ENCODE measurements around the gene PCP4.
"Not testable (repeated sequence)": the region's sequence is repeated elsewhere in the genome, so short reads cannot be mapped to it uniquely, and the experiment has no call there.

Gene PCP4

DNA sequence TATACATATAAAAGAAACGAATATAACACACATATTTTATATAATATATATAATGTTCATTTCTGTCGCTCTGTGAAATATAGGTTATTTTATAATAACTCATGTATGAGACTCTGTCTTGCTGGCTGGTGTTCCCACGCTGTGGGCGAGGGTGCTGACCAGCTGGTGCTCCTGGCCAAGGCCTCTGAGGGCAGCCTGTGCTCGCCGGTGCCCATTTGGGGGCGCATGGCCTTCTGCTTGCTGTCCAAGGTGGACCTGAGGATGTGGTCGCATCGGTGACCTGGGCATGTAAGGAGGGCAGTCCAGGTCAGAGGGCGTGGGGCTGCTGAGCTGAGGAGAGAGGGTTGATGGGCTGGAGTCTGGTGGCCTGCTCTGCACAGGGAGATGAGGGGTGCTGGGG is 1.1 kb upstream of the PCP4 start:
- DNase-seq = no peak

DNA sequence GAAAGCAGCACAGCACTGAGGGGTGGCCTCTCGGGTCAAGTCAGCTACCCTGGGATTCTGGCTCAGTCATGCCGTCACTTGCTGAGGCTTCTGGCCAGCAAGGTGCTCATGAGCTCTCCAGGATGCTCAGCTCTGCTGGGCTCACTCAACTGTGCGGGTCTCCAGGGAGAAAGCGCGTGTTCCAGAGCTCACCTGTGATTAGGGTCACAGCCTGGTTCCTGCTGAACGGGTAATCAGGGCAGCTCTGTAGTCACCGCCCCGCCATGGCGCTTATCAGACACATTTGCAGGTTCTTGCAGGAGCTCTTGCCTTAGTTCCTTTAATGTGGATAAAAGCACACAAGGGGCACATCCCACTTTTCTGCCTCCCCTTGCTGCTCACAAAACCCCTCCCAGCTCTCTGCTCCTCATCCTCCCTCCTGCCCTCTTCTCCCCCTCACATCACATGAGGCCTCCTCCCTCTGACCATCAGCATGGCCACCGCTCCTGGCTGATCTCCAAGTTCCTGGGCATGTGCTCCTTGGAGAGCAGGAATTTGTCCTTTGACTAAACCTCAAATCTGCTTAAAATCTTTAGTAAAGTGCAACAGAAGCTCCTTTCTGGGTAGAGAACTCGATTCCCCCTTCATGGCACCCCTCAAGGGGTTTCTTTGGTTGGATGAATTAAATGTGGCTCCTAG is 2.0 kb downstream of the PCP4 start:
- no peak for DNase-seq

DNA sequence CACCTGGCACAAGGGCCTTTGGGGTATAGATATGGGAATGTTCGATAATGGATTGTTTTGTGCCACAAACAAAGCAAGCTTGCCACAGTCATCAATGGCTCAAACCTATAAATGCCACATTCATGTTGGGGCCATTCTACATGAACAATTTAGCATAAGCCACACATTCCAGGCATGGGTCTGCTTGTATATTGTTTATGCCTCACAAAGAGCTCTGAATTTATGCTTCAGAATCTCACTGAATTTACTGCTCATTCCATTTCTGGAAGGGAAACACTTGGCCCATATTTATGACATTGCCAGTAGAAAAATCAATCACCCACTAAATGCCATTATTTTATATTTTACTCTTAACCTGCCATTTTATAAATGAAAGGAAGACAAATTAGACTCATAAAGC is 6.4 kb downstream of the PCP4 start:
- no peak for DNase-seq

DNA sequence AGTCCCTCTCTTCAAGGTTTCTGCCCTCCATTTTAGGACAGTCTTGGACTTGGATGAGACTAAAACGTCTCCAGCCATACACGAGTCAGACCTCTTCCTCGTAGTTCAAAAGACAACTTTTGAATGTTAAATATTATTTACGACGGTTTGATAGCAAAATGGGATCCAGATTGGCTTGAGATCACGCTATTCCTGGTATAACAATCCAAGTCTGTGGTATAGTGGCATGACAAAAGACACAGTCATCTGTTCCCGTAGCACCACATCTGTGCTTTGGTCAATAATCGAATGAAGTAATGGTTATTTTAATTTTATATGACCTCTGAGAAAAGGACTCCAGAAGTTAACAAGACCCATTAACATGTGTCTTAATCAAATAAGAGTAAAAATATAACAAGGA is 7.0 kb downstream of the PCP4 start:
- DNase-seq = no peak

DNA sequence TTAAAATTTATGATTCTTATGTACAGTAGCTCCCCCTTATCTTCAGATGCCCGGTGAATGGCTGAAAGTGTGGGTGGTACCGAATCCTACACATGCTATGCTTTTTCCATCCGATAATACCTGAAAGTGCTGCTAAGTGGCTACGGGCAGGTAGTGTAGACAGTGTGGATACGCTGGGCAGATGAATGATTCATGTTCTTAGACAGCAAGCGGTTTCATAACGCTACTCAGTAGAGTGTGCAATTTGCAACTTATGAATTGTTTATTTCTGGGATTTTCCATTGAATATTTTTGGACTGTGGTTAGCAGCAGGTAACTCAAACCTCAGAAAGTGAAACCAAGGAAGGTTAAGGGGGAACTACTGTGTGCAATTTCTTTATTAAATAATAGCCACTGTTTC is 7.5 kb downstream of the PCP4 start:
- DNase-seq = no peak

DNA sequence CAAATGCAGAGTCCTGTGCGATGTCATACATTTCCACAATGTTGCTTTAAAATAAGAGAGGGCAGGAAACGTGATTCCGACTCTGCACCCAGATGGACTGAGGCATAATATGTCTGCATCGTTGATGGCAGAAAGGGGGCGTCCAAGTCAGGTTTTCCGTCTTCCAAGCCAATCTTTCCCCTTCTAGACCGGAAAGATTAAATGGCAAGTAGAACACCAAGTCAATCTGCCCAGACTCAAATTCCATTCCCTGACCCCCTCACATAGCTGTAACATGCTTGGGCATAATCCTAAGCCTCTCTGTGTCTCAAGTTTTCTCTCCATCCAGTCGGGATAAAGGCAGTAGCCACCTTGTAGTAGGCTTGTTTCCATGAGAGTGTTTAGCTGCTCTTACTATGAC is 14.4 kb downstream of the PCP4 start:
- DNase-seq = no peak

DNA sequence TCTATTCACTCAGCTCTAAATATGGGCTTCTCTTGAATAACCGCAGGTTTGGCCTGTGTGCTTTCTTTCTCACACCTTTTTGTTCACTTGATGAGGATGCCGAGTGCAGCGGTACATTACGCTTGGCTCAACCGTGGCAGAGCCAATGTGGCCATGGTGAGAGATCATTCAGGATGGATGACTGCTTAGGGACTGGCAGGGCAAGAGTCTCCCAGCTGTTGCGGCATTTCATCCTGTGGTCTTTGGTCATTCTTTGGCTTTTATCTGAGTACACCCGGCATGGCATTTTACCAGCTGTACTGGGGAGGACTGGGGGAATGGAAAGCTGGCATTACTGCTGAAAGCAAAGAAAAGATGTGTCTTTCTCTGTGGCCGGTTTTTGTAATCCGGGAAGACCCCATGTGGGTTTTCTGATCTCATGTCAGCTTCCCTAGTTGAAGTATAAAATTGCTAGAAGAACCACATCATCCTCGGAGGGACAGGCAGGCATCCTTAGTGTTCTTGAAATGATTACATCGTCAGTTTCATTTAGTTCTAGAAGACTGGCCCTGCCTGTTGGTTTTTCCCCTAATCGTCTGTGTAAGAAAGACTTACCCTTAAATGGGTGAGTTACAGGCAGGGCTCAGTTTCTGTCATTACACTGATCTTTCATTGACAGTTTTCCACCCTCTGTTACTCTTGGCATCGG is 15.1 kb downstream of the PCP4 start:
- DNase-seq = no peak

DNA sequence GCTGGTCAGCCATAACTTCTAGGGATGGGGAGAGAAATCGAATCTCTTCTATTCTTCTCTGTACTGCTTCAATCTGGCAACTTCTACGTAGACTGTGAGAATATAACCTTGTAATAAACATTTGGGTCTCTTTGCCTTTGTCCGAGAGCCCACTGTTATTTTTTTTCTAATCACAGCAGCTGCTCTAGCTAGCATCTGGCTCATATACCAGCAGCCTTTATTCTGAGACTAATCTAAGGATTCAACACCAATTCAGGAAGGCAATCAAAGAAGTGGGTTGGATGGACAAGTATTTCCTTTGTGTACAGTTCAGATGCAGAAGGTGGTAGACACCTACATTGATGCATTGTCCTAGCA is 15.6 kb downstream of the PCP4 start:
- DNase-seq = no peak

DNA sequence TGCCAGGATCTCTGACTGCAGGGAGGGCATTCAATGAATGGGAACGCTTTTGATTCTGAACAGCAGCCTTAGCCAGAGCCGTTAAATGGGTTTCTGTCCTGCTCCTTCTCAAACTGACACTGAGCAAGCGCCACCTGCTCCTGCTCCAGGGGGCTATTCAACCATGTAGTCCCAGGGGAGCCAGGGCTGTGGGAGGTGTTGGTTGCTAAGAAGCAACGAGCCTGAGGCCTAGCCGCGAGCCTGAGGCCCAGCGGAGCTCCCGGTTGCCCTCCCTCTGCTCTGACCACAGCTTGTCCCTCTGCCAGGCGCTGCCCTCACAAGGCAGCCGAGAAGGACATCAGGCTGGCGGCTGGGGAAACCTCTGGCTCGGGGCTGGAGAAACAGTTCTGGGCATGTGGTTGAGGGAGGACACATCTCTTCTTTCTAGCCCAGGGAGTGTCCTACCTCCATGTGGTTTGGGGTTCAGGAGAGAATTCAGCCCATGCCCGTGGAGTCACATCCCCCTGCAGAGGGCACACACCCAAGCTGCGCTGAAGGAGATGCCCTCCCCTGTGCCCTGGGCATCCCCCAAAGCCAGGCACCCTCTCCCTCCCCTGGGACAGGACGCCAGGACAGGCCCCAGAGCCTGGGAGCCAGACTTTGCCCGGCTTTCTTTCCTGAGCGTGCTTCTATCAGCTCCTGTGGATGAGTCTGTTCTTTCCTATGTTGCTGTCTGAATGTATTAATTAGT is 18.0 kb downstream of the PCP4 start:
- no peak for DNase-seq

DNA sequence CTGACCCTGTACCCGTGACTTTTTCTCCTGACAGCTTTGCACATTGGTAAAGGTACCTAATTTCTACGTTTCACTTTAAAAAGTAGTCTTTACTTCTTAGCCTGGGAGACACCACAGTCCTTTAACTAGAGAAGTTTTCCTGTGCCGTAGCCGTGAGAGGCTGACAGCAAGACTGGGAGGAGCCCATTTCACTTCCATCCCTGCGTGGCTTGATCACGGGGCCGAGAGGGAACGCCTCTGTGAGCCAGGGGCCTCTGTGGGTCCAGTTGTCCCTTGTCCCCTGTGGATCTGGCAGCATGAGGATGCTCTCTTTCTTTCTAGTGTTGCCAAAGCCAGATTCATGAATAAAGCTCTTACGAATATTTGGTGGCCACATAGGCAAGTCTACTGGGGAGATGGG is 21.6 kb downstream of the PCP4 start:
- no peak for DNase-seq

DNA sequence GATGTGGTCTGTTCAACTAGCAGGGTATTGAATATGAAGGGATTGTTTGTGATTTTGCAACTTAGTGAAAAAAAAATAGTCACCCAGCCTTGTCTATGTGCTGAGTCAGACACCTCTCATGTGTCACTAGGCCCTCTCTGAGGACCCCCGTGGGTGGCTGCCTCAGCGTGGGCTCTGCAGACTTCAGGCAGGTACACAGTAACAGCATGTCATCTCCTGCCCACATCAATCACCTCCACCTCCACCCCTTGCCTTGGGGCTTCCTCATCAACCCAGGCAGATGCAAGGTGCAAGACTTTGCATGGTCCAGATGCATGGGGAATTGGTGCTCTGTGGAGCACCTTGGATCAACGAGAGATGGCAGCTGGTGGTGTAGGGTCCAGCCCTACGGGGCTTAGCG is 23.9 kb downstream of the PCP4 start:
- no peak for DNase-seq

DNA sequence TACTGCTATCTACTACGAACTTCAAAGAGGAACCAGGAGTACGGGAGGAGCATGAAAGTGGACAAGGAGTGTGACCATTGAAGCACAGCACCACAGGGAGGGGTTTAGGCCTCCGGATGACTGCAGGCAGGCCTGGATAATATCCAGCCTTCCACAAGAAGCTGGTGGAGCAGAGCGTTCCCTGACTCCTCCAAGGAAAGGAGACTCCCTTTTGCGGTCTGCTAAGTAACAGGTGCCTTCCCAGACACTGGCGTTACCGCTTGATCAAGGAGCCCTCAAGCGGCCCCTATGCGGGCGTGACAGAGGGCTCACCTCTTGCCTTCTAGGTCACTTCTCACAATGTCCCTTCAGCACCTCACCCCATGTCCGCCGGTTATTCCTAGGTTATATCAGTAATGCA is 24.6 kb downstream of the PCP4 start:
- not testable (repeated sequence) for DNase-seq

DNA sequence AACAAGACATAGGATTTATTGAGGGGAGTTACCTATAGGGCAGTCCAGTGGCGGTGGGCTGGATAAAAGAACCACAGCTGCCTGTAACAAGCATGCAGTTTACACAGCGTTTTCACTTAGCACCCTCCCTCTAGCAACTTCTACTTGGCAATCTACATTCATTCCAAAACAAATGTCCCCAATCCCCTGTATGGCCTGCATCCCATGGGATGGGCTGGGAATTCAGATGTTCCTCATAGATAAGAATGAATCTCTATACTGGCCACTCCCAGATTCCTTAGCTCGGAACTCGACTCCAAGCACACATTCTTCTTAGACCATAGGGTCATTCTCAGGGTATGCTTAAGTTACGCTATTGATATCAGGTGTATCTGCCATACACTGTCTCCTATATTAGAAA is 33.3 kb downstream of the PCP4 start:
- no peak for DNase-seq

DNA sequence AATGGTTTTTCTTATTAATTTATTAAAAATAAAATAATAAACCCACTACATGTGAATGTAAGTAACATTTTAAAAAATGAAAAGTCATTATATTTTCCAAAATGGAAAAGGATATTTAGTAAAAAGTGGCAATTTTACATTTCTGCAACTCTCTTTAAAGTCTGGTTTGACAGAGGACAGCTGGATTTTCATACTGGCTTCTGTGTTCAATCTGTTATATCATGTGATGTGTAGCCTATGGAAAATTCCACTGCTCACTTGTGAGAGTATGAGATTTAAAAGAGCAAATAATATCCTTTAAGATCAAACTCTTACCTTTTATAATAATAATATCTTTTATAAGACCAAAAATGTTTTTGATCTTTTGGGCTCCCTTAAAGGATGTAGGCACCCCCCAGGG is 33.7 kb downstream of the PCP4 start:
- DNase-seq = no peak

DNA sequence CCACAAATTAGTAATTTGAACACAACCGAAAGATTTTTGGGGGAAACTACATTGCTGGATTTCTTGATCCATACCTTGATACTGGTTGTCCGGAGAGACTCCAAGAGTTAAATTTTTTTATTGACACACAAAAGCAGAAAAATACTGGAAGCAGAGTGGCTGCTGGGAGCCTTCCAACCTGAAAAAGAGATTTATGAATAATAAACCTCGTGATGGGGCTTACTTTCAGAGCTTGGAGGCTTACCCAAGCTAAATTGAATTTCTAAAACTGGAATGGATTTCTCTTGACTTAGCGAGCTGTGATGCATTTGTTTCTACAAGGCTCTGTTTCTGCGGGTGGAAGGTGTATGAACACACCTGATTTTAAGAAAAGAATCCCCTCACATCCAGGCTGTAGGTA is 35.7 kb downstream of the PCP4 start:
- DNase-seq = no peak

DNA sequence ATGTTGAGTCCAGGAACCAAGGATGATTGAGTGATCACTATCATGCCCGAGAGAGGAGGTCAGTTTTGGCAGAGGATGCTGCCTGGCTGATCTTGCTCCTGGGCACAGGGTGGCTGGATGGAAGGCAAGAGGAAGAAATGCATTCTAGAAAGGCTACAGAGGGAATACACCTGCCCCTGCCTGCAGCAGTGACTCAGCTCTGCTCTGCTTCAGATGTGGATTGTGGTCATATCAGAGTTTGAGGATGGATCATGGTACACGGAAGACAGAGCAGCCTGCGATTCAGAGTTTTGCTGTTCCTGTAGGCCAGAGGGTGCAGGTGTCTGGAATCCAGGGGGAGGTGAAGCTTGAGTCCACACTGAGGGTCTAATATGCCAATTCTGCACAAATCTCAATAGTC is 37.2 kb downstream of the PCP4 start:
- no peak for DNase-seq

DNA sequence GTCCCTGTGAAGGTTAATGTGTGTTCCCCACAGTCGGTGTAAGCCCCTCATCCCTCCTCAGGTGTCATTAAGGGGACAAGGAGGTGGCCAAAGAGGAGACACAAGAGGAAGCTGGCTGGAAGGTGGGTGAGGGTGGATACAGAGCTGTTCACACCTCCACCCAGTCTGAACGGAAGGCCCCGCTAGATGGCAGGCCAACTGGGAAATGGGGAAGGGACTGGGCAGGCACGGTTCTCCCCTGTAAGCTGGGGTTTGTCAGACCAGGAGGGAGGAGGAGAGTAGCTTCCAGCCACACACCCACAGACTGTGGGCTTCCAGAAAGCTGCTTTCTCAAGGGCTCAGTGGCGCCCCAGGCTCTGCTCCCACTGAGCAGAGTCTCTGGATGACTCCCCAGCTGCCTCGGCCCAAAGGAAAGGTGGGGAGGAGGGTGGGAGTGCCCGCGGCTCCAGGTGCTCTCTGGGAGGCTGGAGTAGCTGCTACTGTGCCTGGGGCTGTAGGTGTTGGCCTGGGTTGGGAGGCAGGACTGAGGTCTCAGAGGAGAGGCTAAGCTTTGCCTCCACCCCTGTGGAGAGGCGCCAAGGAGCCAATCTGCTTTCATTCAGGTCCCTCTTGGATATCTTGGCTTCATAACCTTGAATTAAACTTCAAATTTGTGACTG is 41.2 kb downstream of the PCP4 start:
- DNase-seq = no peak

DNA sequence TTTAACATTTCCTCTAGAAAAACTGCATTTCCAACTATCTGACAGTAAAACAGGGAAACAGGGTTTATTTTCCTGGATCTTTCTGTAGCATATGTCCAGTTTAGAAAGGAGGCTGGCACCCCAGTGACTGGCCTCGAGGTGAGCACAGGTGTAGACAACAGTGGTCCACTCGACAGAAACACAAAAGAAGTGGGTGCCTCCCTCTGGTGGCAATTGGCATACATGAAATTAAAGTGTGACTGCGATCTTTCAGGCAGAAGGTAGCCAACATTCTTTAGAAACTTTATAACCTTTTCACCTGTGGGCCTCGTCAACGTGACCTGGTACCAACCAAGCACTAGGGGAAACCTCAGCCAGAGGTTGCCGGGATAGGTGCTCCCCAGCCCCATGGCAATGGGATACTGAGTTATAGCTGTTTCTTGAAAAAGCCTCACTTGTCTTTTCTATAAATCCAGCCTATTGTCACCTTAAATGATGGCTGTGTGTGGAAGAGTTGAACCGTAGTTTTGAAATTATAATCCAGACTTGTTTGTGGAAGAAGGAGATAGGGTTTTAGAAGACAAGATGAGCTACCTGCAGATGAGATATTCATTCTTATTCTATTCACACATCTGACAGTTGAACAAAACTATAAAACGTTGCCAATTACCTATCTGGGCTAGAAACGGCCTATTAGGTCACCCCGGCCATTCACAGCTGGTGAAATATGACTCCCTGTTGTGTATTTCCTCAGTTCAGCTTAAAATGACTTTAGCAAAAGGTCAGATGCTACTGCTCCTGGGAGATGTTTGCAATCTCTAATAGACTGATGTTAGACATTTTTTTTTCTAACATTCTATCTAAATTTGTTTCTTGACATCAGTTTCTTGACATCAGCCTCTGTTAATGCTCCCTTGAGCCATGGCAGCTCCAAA is 44.3 kb downstream of the PCP4 start:
- DNase-seq = no peak

DNA sequence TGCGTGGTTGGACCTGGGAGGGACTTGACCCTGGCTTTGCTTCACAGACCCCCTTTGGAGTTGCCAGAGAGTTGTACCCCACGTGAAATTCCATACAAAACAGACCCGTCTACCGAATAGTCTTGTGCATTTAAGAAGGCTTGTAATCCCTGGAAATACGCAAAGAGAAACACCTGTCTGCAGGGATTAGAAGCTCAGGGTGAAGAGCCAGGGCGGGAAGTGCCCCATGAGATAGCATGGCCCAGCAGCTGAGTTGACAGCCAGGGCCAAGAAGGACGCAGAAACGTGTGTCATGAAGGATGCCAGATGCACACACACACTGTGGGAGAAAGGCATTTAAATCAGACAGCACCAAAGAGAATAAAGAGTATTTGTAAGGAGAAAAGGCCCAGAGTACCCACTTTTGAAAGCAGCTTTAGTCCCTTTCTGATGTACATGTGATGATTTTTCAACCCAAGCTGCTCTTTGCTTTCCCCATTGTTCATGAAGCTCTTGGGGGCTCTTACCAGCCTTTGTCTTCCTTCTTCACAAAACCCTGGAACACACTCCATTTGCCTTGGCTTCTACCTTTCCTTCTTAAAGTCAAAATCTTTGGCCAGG is 46.6 kb downstream of the PCP4 start:
- no peak for DNase-seq

DNA sequence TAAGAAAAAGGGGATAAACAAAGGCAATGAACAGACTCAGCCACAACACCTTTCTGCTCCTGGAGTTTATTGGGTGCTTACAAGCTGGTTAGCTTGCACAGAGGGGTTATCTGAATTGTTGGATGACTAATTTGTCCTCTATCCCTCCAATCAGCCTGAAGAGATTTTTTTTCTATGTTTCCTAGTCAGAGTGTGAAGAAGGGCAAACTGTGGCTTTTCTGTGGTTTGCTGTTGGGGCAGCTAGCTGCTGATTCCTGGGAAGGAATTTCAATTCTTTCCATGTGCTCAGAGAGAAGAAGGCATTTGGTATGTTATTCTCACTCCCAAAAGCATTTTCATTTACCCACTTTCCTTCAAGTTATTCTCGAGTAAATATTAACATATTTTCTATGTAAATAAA is 48.6 kb downstream of the PCP4 start:
- DNase-seq = no peak

DNA sequence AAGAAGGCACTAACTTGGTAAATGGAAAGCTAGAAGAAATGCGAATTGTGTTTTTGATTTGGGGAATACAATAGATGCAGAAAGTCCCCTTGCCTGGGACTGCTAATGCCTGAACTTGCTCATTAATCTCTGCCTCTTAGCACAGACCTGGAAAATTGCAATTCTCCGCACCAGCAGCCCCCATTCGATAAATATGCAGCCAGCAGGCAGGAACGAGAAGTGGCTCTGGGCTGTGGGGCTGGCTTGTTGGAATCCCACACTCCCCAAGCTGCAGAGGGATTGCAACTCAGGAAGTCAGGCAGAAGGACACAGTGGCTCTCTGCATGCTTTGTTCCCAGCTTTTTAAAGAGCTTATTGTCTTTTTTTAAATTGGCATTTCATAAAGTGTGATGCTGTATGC is 51.3 kb downstream of the PCP4 start:
- no peak for DNase-seq

DNA sequence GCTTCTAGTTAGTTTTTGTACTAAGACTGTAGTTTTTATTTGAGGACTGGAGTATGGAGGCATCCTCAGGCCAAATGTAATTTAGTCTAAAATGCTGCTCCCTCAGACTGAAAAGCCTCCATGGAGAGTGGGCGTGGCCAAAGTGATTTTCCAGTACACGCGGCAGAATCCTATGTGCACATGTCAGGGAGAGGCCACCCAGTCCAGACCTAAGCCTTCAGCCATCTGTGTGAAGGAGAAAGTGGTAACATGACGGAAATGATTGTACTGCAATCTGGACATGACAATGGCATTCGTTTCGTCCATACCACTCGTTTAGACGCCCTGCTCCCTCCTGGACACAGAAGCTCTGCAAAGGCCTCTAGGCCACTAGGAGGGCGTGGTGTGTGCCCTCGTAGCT is 56.2 kb downstream of the PCP4 start:
- no peak for DNase-seq

Measured in inflammatory macrophage treated with lipopolysaccharide for 1 hour (primary cell).